Measurements from ENCODE around the gene C1QTNF8. TPM values are rescaled to one million over a fixed set of nuclear protein-coding genes. Genes with fewer than 3 reads are reported as not detected.

Gene C1QTNF8
- total and polyA plus RNA-seq, 2 of the 8 experiments (the other 6 are each of a cell fraction or from before 2014, with no cell fraction given) = not detected

GRCh38 chr16:1141716-1142115, 45.7 kb upstream of the C1QTNF8 start:
- Histone ChIP-seq H4K5ac (ENCODE audit: insufficient read length, low read depth, low read length) (no peak overlapping the region), H3K23me2 (ENCODE audit: low read depth, low read length) (no peaks in the 10 kb centered on the region), H2AFZ (ENCODE audit: low read length) (no peak overlapping the region), H3K4ac (replicated peaks; ENCODE audit: insufficient read length, low read depth, low read length) (no peak overlapping the region), H3K9me3 (ENCODE audit: insufficient read depth in 2 of 2, low read depth in 1 of 2, low read length in 1 of 2) (no peaks in the 10 kb centered on the region; a peak in 1 of 4 replicates), H3K18ac (ENCODE audit: extremely low read depth, low read length) (no peak overlapping the region), H3K4me1 (replicated peaks in 1 of 4; ENCODE audit: control insufficient read depth in 3 of 4, insufficient read depth in 4 of 4, low read length in 3 of 4) (peaks cover 0 to 5% (median under 1%) of the 10 kb centered on the region in 4 experiments; a peak in 2 of 7 replicates), H3K27ac (ENCODE audit: low read depth, low read length) (no peak overlapping the region), H4K91ac (replicated peaks; ENCODE audit: insufficient read length, low read length) (no peak overlapping the region), H2BK120ac (replicated peaks; ENCODE audit: low read depth, low read length) (no peak overlapping the region), H2AK5ac (ENCODE audit: low read depth, low read length) (no peak overlapping the region), H2BK20ac (ENCODE audit: low read length) (no peak overlapping the region), H3K4me2 (ENCODE audit: insufficient read depth in 1 of 2, low read depth in 2 of 2, low read length in 2 of 2) (no peak overlapping the region), H3K9ac (replicated peaks in 1 of 4; ENCODE audit: extremely low read depth in 1 of 4, low read depth in 3 of 4, low read length in 3 of 4) (no peak overlapping the region), H3K36me3 (ENCODE audit: control insufficient read depth in 2 of 4, insufficient read depth in 4 of 4, low read length in 3 of 4) (no peaks in the 10 kb centered on the region), H3K4me3 (ENCODE audit: extremely low read depth in 1 of 4, insufficient read depth in 2 of 4, low read depth in 3 of 4, low read length in 4 of 4) (no peak overlapping the region), H3K23ac (ENCODE audit: insufficient read length) (no peak overlapping the region), H2BK5ac (ENCODE audit: low read depth, low read length) (no peak overlapping the region), H3K14ac (ENCODE audit: insufficient read length) (no peak overlapping the region), H3K79me1 (ENCODE audit: low read depth, low read length) (no peaks in the 10 kb centered on the region), H4K8ac (ENCODE audit: extremely low read depth, insufficient read depth, low read length) (no peak overlapping the region), H2BK15ac (ENCODE audit: low read length) (no peak overlapping the region), H2BK12ac (ENCODE audit: low read depth, low read length) (no peak overlapping the region), H3K56ac (replicated peaks; ENCODE audit: insufficient read length, low read depth, low read length) (no peak overlapping the region), H3K79me2 (ENCODE audit: control insufficient read depth in 1 of 2, insufficient read depth in 2 of 2, low read length in 2 of 2) (no peaks in the 10 kb centered on the region), H4K20me1 (replicated peaks in 1 of 2; ENCODE audit: control insufficient read depth in 1 of 2, insufficient read depth in 2 of 2, low read length in 2 of 2) (no peaks in the 10 kb centered on the region), H3K27me3 (replicated peaks in 1 of 4; ENCODE audit: control insufficient read depth in 3 of 4, extremely low read depth in 1 of 4, insufficient read depth in 3 of 4, low read length in 3 of 4) (no peaks in the 10 kb centered on the region; a peak in 2 of 7 replicates)
- CTCF ChIA-PET (ENCODE audit: partially characterized antibody) = interaction anchor here (1.0 to 1.1 kb wide), 2 partner anchors 24 to 30 kb away, joined by 3 read pairs; no protein-coding TSS in a partner anchor
- WGBS, 2 experiments (ENCODE audit: extremely low coverage in 1 of 2, insufficient coverage in 1 of 2, insufficient read length in 1 of 2, insufficient replicate concordance in 2 of 2, low coverage in 1 of 2, low lambda C conversion rate in 2 of 2, missing lambda C conversion rate in 1 of 2) = 84% methylated on average over 6 of the region's 8 CpGs; no CpG with 5 or more reads in 1 of the 2 experiments
- no peak for DNase-seq (ENCODE audit: low read depth in 1 of 2, low spot score in 2 of 2)
- no peak for FAIRE-seq
- no peak for TF ChIP-seq TCF12 (IDR thresholded peaks at IDR 0.05; ENCODE audit: low read depth, low read length)
- no peak for TF ChIP-seq KDM4A (IDR thresholded peaks at IDR 0.05; ENCODE audit: low read depth, low read length, severe bottlenecking)
- no peak for TF ChIP-seq SAP30 (IDR thresholded peaks at IDR 0.05; ENCODE audit: insufficient read depth, insufficient replicate concordance, low read length)
- TF ChIP-seq RBBP5 (IDR thresholded peaks at IDR 0.05; ENCODE audit: borderline replicate concordance, low read depth, low read length) = no peak
- POLR2A ChIA-PET (ENCODE audit: partially characterized antibody) = no interaction called here

Measured in H1 (cell line).